Stimulated activated CD4-positive, alpha-beta T cell treated with anti-CD3 and anti-CD28 coated beads, TNF-alpha, amount 100 ng/mL, for 1 hour (primary cell): ENCODE results near the gene CRYGN.

Source experiments
- DNase-seq, 3 donors: peaks; one replicate each; pipeline ENCODE4 v3.0.0-alpha.2; 2020; ENCODE audit warnings: low read depth in 3 of 3, low spot score in 1 of 3

CRYGN gene

GRCh38 chr7:151440799-151441445 is 981 bp upstream of the CRYGN start:
- no peak for DNase-seq

GRCh38 chr7:151438864-151439601 is 908 bp downstream of the CRYGN start:
- no peak for DNase-seq

- DNase-seq = no peak
These were observed 1.9 kb downstream of the CRYGN start for GRCh38 chr7:151437866-151438516.

GRCh38 chr7:151437159-151437553 is 2.8 kb downstream of the CRYGN start:
- DNase-seq = no peak

GRCh38 chr7:151436446-151437158 is 3.3 kb downstream of the CRYGN start:
- no peak for DNase-seq

- DNase-seq = no peak
These were observed 4.0 kb downstream of the CRYGN start for GRCh38 chr7:151435971-151436370.

GRCh38 chr7:151435103-151435916 is 4.6 kb downstream of the CRYGN start:
- DNase-seq = no peak

GRCh38 chr7:151434549-151434948 is 5.4 kb downstream of the CRYGN start:
- DNase-seq = no peak

- no peak for DNase-seq
These were observed 6.1 kb downstream of the CRYGN start for GRCh38 chr7:151433721-151434400.

- no peak for DNase-seq
These were observed 7.1 kb downstream of the CRYGN start for GRCh38 chr7:151432658-151433521.

GRCh38 chr7:151431768-151432311 is 8.1 kb downstream of the CRYGN start:
- no peak for DNase-seq

- no peak for DNase-seq
These were observed 8.6 kb downstream of the CRYGN start for GRCh38 chr7:151431281-151431767.

GRCh38 chr7:151430391-151431205 is 9.3 kb downstream of the CRYGN start:
- DNase-seq = no peak

GRCh38 chr7:151429560-151430331 is 10.2 kb downstream of the CRYGN start:
- no peak for DNase-seq

- DNase-seq = no peak
These were observed 10.7 kb downstream of the CRYGN start for GRCh38 chr7:151429237-151429559.

GRCh38 chr7:151428378-151429236 is 11.3 kb downstream of the CRYGN start:
- no peak for DNase-seq
